ENCODE results near the gene OGFR. TPM values are rescaled to one million over a fixed set of nuclear protein-coding genes. Genes with fewer than 3 reads are reported as not detected.

Gene OGFR
- total RNA-seq, 2 donors from 2014 or later = 50.6 to 57.4 TPM

GRCh38 chr20:62836967-62837490, 32.4 kb downstream of the OGFR start:
- ATAC-seq (ENCODE audit: insufficient number of reproducible peaks, low FRiP score, low read depth) = no peak
- Histone ChIP-seq H3K4me1 (ENCODE audit: control insufficient read depth in 1 of 2, low read depth in 2 of 2) (no peaks in the 10 kb centered on the region), H3K4me3 (no peak overlapping the region), H3K9me3 (no peaks in the 10 kb centered on the region), H3K27me3 (replicated peaks; ENCODE audit: insufficient read depth) (no peaks in the 10 kb centered on the region), H3K36me3 (no peaks in the 10 kb centered on the region), H3K27ac (no peak overlapping the region)
- DNase-seq (ENCODE audit: low spot score) = no peak
- TF ChIP-seq, protein P1, sequence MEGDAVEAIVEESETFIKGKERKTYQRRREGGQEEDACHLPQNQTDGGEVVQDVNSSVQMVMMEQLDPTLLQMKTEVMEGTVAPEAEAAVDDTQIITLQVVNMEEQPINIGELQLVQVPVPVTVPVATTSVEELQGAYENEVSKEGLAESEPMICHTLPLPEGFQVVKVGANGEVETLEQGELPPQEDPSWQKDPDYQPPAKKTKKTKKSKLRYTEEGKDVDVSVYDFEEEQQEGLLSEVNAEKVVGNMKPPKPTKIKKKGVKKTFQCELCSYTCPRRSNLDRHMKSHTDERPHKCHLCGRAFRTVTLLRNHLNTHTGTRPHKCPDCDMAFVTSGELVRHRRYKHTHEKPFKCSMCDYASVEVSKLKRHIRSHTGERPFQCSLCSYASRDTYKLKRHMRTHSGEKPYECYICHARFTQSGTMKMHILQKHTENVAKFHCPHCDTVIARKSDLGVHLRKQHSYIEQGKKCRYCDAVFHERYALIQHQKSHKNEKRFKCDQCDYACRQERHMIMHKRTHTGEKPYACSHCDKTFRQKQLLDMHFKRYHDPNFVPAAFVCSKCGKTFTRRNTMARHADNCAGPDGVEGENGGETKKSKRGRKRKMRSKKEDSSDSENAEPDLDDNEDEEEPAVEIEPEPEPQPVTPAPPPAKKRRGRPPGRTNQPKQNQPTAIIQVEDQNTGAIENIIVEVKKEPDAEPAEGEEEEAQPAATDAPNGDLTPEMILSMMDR (IDR thresholded peaks at IDR 0.05) = no peak

DNA sequence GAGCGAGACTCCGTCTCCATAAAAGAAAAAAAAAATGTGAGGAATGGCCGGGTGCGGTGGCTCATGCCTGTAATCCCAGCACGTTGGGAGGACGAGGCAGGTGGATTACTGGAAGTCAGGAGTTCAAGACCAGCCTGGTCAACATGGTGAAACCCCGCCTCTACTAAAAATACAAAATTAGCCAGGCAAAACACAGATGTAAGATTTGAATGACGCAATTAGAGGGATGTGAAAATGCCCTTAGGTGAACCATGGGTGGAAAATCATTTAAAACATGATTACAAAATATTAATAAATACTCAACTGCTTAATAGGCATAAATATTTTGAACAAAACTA, 33.1 kb downstream of the OGFR start:
- TF ChIP-seq, protein P1 (IDR thresholded peaks at IDR 0.05) = no peak
- H3K27ac ChIP-seq = no peak overlapping the region
- no peaks in the 10 kb centered on the region for H3K4me1 ChIP-seq (ENCODE audit: control insufficient read depth in 1 of 2, low read depth in 2 of 2)
- no peak for DNase-seq (ENCODE audit: low spot score)
- no peaks in the 10 kb centered on the region for H3K36me3 ChIP-seq
- no peaks in the 10 kb centered on the region for H3K27me3 ChIP-seq (replicated peaks; ENCODE audit: insufficient read depth)
- no peak overlapping the region for H3K4me3 ChIP-seq
- ATAC-seq (ENCODE audit: insufficient number of reproducible peaks, low FRiP score, low read depth) = no peak
- H3K9me3 ChIP-seq = no peaks in the 10 kb centered on the region

DNA sequence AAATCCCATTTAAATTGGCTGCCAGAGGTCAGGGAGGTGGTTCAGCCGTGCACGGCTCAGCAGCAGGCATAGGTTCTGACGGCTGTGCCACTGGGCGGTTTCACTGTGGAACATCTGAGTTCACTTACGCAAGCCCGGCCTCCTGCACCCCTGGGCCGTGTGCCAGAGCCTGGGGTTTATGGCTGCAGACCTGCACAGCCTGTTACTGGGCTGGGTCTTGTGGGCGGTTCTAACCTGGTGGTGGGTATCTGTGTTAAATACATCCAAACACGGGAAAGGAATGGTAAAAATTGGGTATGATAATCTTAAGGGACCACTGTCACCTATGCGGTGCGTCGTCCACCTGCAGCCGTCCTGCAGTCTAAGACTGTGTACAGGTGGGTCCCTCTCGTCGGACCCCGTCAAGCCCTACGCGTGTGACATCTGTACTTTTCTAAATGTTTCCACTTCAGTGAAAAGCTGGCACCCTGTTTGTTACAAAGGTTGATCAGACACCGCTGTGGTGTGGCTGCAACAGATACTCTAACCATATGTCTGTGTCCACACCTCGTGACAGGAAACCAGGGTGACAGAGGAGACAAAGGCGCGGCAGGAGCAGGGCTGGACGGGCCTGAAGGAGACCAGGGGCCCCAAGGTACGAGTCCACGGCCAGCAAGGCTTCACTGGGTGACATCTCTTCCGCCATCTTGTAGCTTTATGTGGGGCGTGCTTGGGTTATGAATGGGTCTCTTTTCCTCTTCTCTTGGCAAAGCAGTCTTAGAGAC, 33.7 kb downstream of the OGFR start:
- DNase-seq (ENCODE audit: low spot score) = no peak

DNA sequence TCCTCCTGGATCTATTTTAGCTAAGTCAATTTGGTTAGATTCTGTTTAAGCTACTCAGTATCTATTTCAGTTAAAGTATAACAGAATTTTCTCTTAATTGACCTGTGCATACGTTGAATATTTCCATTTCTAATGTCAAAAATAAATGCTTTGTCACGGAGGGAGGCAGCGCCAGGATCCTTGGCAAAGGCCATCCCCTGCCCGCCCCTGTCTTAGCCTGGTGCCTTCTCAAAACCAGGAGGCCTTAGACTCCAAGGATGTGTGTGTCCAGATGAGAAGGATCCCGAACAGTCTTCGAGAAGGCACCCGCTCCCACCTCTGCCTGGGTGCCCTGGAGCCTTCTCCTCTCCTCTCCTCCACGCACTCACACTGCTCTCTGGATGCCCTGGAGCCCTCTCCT, 34.6 kb downstream of the OGFR start:
- ATAC-seq (ENCODE audit: insufficient number of reproducible peaks, low FRiP score, low read depth) (no peak), DNase-seq (ENCODE audit: low spot score) (no peak)
- Histone ChIP-seq H3K27ac (no peak overlapping the region), H3K4me3 (no peak overlapping the region), H3K36me3 (no peaks in the 10 kb centered on the region), H3K27me3 (replicated peaks; ENCODE audit: insufficient read depth) (no peaks in the 10 kb centered on the region), H3K9me3 (no peaks in the 10 kb centered on the region), H3K4me1 (ENCODE audit: control insufficient read depth in 1 of 2, low read depth in 2 of 2) (no peaks in the 10 kb centered on the region)
- TF ChIP-seq, protein P1 (IDR thresholded peaks at IDR 0.05) = no peak

More for the DNA sequence above, 33.7 kb downstream of the OGFR start:
- TF ChIP-seq, protein P1 (IDR thresholded peaks at IDR 0.05) = no peak
- no peak overlapping the region for H3K27ac ChIP-seq
- no peaks in the 10 kb centered on the region for H3K36me3 ChIP-seq
- ATAC-seq (ENCODE audit: insufficient number of reproducible peaks, low FRiP score, low read depth) = no peak
- H3K9me3 ChIP-seq = no peaks in the 10 kb centered on the region
- no peak overlapping the region for H3K4me3 ChIP-seq
- no peaks in the 10 kb centered on the region for H3K4me1 ChIP-seq (ENCODE audit: control insufficient read depth in 1 of 2, low read depth in 2 of 2)
- no peaks in the 10 kb centered on the region for H3K27me3 ChIP-seq (replicated peaks; ENCODE audit: insufficient read depth)

- DNase-seq (ENCODE audit: low spot score) (no peak), ATAC-seq (ENCODE audit: insufficient number of reproducible peaks, low FRiP score, low read depth) (no peak)
Measured at GRCh38 chr20:62839816-62840215, 35.2 kb downstream of the OGFR start.

More at GRCh38 chr20:62839816-62840215, 35.2 kb downstream of the OGFR start:
- TF ChIP-seq, protein P1 (IDR thresholded peaks at IDR 0.05) = no peak
- H3K36me3 ChIP-seq = no peaks in the 10 kb centered on the region
- H3K4me1 ChIP-seq (ENCODE audit: control insufficient read depth in 1 of 2, low read depth in 2 of 2) = no peaks in the 10 kb centered on the region
- no peak overlapping the region for H3K27ac ChIP-seq
- H3K9me3 ChIP-seq = no peaks in the 10 kb centered on the region
- no peaks in the 10 kb centered on the region for H3K27me3 ChIP-seq (replicated peaks; ENCODE audit: insufficient read depth)
- H3K4me3 ChIP-seq = no peak overlapping the region
